ENCODE data around the gene AP5Z1. TPM values are rescaled to one million over a fixed set of nuclear protein-coding genes. Genes with fewer than 3 reads are reported as not detected.

AP5Z1 gene
- total and polyA plus RNA-seq, 2 donors, result 15.8 to 29.3 TPM

DNA sequence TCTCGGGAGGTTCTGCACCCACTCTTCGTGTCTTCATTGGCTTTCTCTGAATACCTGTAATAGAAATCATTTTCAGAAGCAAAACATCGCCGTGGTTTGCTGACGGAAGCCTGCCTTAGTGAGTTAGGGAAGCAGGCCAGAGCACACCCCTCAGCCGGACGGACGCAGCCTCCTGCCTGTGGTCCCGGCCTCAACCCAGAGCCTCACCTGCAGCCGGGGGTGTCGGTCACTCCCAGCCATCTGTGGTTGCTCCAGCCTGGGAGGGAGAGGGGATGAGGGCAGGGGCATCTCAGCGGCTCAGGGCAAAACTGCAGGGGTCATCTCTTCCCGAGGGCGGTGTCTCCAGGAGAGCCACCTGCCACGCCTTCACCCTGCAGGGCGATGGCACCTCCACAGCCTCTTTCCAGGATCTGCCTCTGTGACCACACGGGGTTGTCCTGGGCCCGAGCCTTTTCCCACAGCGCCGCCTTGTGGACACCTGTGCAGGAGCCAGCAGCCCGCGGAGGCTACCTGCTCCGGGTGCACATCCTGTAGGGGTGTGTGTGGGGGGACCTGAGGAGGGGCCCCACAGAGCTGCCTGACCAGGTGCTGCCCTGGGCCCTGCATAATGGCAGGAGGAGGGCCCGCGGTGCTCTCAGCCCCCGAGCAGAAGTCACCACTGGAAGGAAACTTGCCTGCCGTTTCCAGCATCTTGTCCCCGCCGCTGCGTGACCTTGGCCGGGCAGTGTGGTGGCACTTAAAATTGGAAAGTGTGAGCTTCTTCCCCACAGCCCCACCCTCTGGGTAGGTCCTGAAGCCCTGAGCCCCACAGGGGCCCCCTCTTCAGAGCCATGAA, 21.6 kb upstream of the AP5Z1 start:
- H3K4me1 ChIP-seq (ENCODE audit: insufficient read depth), result no peaks in the 10 kb centered on the region
- H3K4me3 ChIP-seq (ENCODE audit: low read depth, low read length), result no peak overlapping the region
- no peaks in the 10 kb centered on the region for H3K36me3 ChIP-seq (ENCODE audit: insufficient read depth)
- 56% methylated on average over 31 of the region's 31 CpGs for WGBS
- H3K27ac ChIP-seq (ENCODE audit: low read depth), result no peak overlapping the region
- no peak for DNase-seq (ENCODE audit: extremely low spot score)

- H3K4me3 ChIP-seq (ENCODE audit: low read depth, low read length), result no peak overlapping the region
- DNase-seq (ENCODE audit: extremely low spot score), result no peak
- no peaks in the 10 kb centered on the region for H3K36me3 ChIP-seq (ENCODE audit: insufficient read depth)
- no peak overlapping the region for H3K27ac ChIP-seq (ENCODE audit: low read depth)
- no peaks in the 10 kb centered on the region for H3K4me1 ChIP-seq (ENCODE audit: insufficient read depth)
- 93% methylated on average over 36 of the region's 36 CpGs for WGBS
These were observed 20.9 kb upstream of the AP5Z1 start for GRCh38 chr7:4754433-4755010.

DNA sequence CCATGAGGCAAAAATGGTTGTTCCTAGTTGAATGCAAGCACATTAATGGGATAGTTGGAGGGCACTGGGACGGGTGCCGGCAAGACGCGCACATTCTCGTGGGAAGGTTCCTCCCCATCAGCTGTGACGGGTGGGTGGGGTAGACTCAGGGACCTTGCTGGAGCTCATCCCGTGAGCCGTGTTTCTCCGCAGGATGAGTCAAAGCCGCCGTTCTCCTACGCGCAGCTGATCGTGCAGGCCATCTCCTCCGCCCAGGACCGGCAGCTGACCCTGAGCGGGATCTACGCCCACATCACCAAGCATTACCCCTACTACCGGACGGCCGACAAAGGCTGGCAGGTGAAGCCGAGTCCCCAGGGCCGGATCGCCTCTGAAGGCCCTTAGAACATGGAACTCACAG, 20.4 kb upstream of the AP5Z1 start:
- DNase-seq (ENCODE audit: extremely low spot score), result no peak
- Histone ChIP-seq H3K4me1 (ENCODE audit: insufficient read depth) (no peaks in the 10 kb centered on the region), H3K27ac (ENCODE audit: low read depth) (no peak overlapping the region), H3K4me3 (ENCODE audit: low read depth, low read length) (no peak overlapping the region), H3K36me3 (ENCODE audit: insufficient read depth) (no peaks in the 10 kb centered on the region)
- 96% methylated on average over 24 of the region's 24 CpGs for WGBS

DNA sequence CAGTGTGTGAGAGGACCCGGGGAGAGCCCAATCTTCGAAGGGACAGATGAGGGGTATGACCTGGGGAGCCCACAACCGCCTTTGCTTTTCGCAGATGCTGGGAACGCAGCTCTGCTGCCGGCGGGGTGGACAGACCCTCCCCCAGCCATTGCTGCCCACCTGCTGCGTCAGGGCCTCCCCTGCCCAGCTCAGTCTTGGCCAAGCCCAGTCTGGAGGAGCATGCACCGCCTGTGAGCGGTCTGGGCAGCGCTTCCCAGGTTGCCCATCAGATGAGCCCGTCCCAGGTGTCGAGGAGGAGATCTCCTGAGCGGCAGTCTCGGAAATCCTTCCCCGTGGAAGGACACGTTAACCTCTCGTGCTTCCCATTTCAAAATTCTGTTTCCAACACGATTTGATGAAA, 17.3 kb upstream of the AP5Z1 start:
- DNase-seq (ENCODE audit: extremely low spot score), result no peak
- H3K4me3 ChIP-seq (ENCODE audit: low read depth, low read length), result no peak overlapping the region
- no peak overlapping the region for H3K27ac ChIP-seq (ENCODE audit: low read depth)
- H3K4me1 ChIP-seq (ENCODE audit: insufficient read depth), result no peaks in the 10 kb centered on the region
- H3K36me3 ChIP-seq (ENCODE audit: insufficient read depth), result peaks cover 6% of the 10 kb centered on the region
- WGBS, result 94% methylated on average over 19 of the region's 19 CpGs

GRCh38 chr7:4758791-4759190, 16.6 kb upstream of the AP5Z1 start:
- no peak for DNase-seq (ENCODE audit: extremely low spot score)
- WGBS, result 95% methylated on average over 29 of the region's 29 CpGs
- no peak overlapping the region for H3K4me3 ChIP-seq (ENCODE audit: low read depth, low read length)
- H3K4me1 ChIP-seq (ENCODE audit: insufficient read depth), result no peaks in the 10 kb centered on the region
- H3K27ac ChIP-seq (ENCODE audit: low read depth), result no peak overlapping the region
- H3K36me3 ChIP-seq (ENCODE audit: insufficient read depth), result peaks cover 6% of the 10 kb centered on the region

- no peak for DNase-seq (ENCODE audit: extremely low spot score)
- no peak overlapping the region for H3K4me3 ChIP-seq (ENCODE audit: low read depth, low read length)
- H3K27ac ChIP-seq (ENCODE audit: low read depth), result no peak overlapping the region
- no peaks in the 10 kb centered on the region for H3K4me1 ChIP-seq (ENCODE audit: insufficient read depth)
- 94% methylated on average over 40 of the region's 40 CpGs for WGBS
- peaks cover 10% of the 10 kb centered on the region for H3K36me3 ChIP-seq (ENCODE audit: insufficient read depth)
These were observed 16.2 kb upstream of the AP5Z1 start for GRCh38 chr7:4759211-4759610.

- WGBS, result 94% methylated on average over 26 of the region's 26 CpGs
These were observed 14.5 kb upstream of the AP5Z1 start for GRCh38 chr7:4760952-4761351.

DNA sequence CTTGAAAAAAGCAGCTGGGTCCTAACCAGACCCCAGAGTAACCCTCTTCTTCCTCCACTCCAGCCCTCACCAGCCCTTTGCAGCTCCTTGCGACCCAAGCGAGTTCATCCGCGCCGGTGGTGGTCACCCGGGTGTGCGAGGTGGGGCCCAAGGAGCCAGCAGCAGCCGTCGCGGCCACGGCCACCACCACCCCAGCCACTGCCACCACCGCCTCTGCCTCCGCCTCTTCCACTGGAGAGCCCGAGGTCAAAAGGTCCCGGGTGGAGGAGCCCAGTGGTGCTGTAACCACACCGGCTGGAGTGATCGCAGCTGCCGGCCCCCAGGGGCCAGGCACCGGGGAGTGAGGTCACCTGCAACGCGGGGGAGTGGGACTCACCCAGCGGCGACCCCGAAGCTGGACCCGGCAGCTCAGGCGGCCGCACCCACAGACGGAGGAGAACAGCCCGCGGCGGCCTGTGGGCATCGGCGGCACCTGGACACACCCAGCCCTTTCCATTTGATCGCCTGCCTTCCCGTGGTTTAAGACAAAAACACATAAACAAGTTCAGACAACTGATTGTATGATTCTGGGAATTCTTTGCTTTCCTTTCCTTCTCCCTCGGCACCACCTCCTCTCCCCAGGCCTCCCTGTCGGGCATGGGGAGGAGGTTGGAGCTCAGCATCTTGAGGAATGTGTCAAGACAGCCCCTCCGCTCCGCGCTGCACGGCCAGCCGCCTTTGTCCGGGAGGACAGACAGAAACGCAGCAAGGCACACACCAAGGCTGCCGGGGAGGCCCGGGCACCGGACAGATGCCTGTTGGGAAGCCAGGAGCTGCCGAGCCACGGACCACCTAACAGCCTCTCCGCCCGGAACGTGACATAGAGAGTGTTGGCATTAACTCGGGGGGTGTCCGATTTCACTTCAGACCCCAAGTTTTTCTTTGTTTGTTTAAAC, 13.0 kb upstream of the AP5Z1 start:
- DNase-seq (ENCODE audit: extremely low spot score), result no peak
- WGBS, result 95% methylated on average over 54 of the region's 54 CpGs
- Histone ChIP-seq H3K4me3 (ENCODE audit: low read depth, low read length) (no peak overlapping the region), H3K36me3 (ENCODE audit: insufficient read depth) (peaks cover 11% of the 10 kb centered on the region), H3K27ac (ENCODE audit: low read depth) (no peak overlapping the region), H3K4me1 (ENCODE audit: insufficient read depth) (no peaks in the 10 kb centered on the region)

More at GRCh38 chr7:4760952-4761351, 14.5 kb upstream of the AP5Z1 start:
- Histone ChIP-seq H3K36me3 (ENCODE audit: insufficient read depth) (peaks cover 11% of the 10 kb centered on the region), H3K4me1 (ENCODE audit: insufficient read depth) (no peaks in the 10 kb centered on the region), H3K27ac (ENCODE audit: low read depth) (no peak overlapping the region), H3K4me3 (ENCODE audit: low read depth, low read length) (no peak overlapping the region)
- no peak for DNase-seq (ENCODE audit: extremely low spot score)

- WGBS, result 95% methylated on average over 32 of the region's 32 CpGs
- Histone ChIP-seq H3K4me3 (ENCODE audit: low read depth, low read length) (no peak overlapping the region), H3K4me1 (ENCODE audit: insufficient read depth) (no peaks in the 10 kb centered on the region), H3K36me3 (ENCODE audit: insufficient read depth) (peaks cover 11% of the 10 kb centered on the region), H3K27ac (ENCODE audit: low read depth) (no peak overlapping the region)
- no peak for DNase-seq (ENCODE audit: extremely low spot score)
These were observed 12.2 kb upstream of the AP5Z1 start for GRCh38 chr7:4763091-4763793.

DNA sequence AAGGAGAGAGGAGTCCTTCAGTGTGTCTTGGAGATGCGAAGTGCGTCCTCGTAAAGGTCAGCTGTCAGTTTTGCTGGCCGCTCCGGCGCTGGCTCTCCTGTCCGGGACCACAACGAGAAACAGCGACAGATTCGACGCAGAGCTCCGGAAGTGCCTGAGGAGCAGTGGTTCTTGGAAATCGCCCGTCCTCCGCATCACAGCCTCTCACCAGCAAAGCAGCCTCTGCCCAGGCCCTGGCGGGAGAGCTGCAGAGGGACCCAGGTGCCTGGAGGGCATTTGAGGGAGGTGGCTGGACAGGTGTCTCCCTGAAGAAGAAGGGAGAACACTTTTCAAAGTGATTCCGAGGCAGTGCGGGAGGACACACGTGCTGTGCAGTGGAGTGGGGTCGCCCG, 11.6 kb upstream of the AP5Z1 start:
- Histone ChIP-seq H3K36me3 (ENCODE audit: insufficient read depth) (peaks cover 11% of the 10 kb centered on the region), H3K4me3 (ENCODE audit: low read depth, low read length) (no peak overlapping the region), H3K4me1 (ENCODE audit: insufficient read depth) (no peaks in the 10 kb centered on the region), H3K27ac (ENCODE audit: low read depth) (no peak overlapping the region)
- 96% methylated on average over 21 of the region's 21 CpGs for WGBS
- no peak for DNase-seq (ENCODE audit: extremely low spot score)

- no peak for DNase-seq (ENCODE audit: extremely low spot score)
- 88% methylated on average over 35 of the region's 35 CpGs for WGBS
- Histone ChIP-seq H3K4me3 (ENCODE audit: low read depth, low read length) (no peak overlapping the region), H3K4me1 (ENCODE audit: insufficient read depth) (no peaks in the 10 kb centered on the region), H3K27ac (ENCODE audit: low read depth) (no peak overlapping the region), H3K36me3 (ENCODE audit: insufficient read depth) (peaks cover 11% of the 10 kb centered on the region)
These were observed 10.9 kb upstream of the AP5Z1 start for GRCh38 chr7:4764402-4765007.

DNA sequence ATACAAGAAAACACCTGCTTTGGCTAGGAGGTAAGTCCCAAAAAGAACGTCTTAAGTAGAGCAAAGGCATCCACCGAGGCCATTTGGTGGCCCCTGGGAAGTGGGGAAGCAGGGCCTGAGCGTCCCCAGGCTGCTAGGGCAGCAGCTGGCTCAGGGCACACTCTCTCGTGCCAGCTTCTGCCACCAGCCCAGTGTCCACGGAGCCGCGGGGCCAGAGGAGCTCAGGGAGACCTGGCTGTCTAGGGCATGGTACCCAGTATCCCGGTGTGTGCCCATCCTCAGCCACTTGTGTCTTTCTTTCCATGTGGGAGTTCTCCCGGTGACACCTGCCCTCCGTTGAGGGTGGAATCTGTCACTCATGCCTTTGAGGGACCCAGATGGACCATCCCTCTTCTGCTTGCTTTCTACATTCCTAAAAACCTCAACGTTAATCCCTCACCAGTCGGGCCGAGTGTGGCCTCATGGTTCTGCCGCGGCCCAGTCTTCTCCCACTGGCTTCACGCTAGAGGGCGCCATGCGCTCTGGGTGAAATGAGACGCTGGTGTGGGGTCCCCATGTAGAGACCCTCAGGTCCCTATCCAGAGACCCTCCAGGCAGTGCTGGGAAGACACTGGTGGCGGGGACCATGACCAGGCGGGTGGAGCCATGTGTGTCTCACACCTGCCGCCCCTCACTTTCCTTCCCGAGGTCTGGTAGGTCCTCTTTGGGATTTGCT, 9.5 kb upstream of the AP5Z1 start:
- Histone ChIP-seq H3K4me1 (ENCODE audit: insufficient read depth) (no peaks in the 10 kb centered on the region), H3K36me3 (ENCODE audit: insufficient read depth) (peaks cover 13% of the 10 kb centered on the region), H3K4me3 (ENCODE audit: low read depth, low read length) (no peak overlapping the region), H3K27ac (ENCODE audit: low read depth) (no peak overlapping the region)
- WGBS, result 71% methylated on average over 23 of the region's 23 CpGs
- DNase-seq (ENCODE audit: extremely low spot score), result no peak

Measured in urinary bladder (tissue), 4 donors.